A673 (cell line): ENCODE data around the gene SMCHD1. TPM values are rescaled to one million over a fixed set of nuclear protein-coding genes. Genes with fewer than 3 reads are reported as not detected.
"Not testable (repeated sequence)": the region's sequence is repeated elsewhere in the genome, so short reads cannot be mapped to it uniquely, and the experiment has no call there.

Experiments used
- BruUV-seq: library from RNA; stranded (reverse); fragments of 400-500 nt; replicated peaks from 2 replicates; lab custom pipeline; 2021; lab: Mats Ljungman, UMichigan
- CTCF ChIA-PET: fragments of 300-600 bp; sonication (Branson Sonifier 250); formaldehyde crosslinking; loops from one replicate; lab custom pipeline; 2022; ENCODE audit warnings: antibody characterized with exemption; lab: Charles Lee
- POLR2A ChIA-PET: fragments of 300-600 bp; sonication (Branson Sonifier 250); formaldehyde crosslinking; loops from one replicate; lab custom pipeline; 2022; ENCODE audit warnings: antibody characterized with exemption; ENCODE audit not compliant: low non-redundant PET; lab: Charles Lee
- DNase-seq: peaks from one replicate; pipeline ENCODE4 v3.0.0-alpha.2; 2015; ENCODE audit warnings: low spot score
- H3K27ac ChIP-seq: fragments of 200-600 bp; sonication (generic); 2 replicates; pipeline ENCODE4 v1.5.1; 2016; ENCODE audit warnings: mixed run types, low read depth, mild to moderate bottlenecking, mixed read lengths, antibody characterized with exemption, low read length; ENCODE audit not compliant: poor library complexity, severe bottlenecking
- H3K27me3 ChIP-seq: fragments of 200-600 bp; sonication (generic); replicated peaks from 2 replicates; pipeline ENCODE4 v1.6.1; 2017; ENCODE audit warnings: mixed run types, low read depth, mild to moderate bottlenecking, mixed read lengths, antibody characterized with exemption, low read length; ENCODE audit not compliant: insufficient read depth, poor library complexity
- H3K36me3 ChIP-seq: fragments of 200-600 bp; sonication (generic); 2 replicates; pipeline ENCODE4 v1.6.1; 2016; ENCODE audit warnings: mixed run types, mild to moderate bottlenecking, mixed read lengths, antibody characterized with exemption, low read length; ENCODE audit not compliant: insufficient read depth, poor library complexity, severe bottlenecking
- H3K4me1 ChIP-seq: fragments of 200-600 bp; sonication (generic); 2 replicates; pipeline ENCODE4 v1.6.1; 2017; ENCODE audit warnings: mixed run types, mild to moderate bottlenecking, mixed read lengths, antibody characterized with exemption, low read length; ENCODE audit not compliant: insufficient read depth, poor library complexity, severe bottlenecking
- H3K4me3 ChIP-seq: fragments of 200-600 bp; sonication (generic); 2 replicates; pipeline ENCODE4 v1.5.1; 2016; ENCODE audit warnings: low read depth, mixed run types, mild to moderate bottlenecking, mixed read lengths, low read length; ENCODE audit not compliant: poor library complexity, severe bottlenecking
- H3K9me3 ChIP-seq: fragments of 200-600 bp; sonication (generic); 2 replicates; pipeline ENCODE4 v1.6.1; 2016; ENCODE audit warnings: mixed run types, low read depth, mild to moderate bottlenecking, mixed read lengths, antibody characterized with exemption, low read length; ENCODE audit not compliant: poor library complexity, severe bottlenecking
- CTCF ChIP-seq: fragments of 300-800, 200-600 bp; sonication (generic); conservative IDR thresholded peaks from 2 replicates; pipeline ENCODE4 v1.5.1; 2017; ENCODE audit warnings: low read depth, mild to moderate bottlenecking, antibody characterized with exemption, low read length, moderate library complexity, mixed read lengths
- EZH2 ChIP-seq: fragments of 200-600 bp; sonication (generic); IDR thresholded peaks from 2 replicates; pipeline ENCODE4 v1.6.1; 2017; ENCODE audit warnings: borderline replicate concordance, low read depth, mild to moderate bottlenecking, mixed read lengths, antibody characterized with exemption, low read length; ENCODE audit not compliant: poor library complexity, severe bottlenecking
- intact Hi-C: fragments of 100-400 bp; cut with micrococcal nuclease; formaldehyde crosslinking; loops from one replicate; pipeline ENCODE4 v1.10.0; 2022; ENCODE audit not compliant: unreplicated experiment
- total RNA-seq: library from RNA; stranded (reverse); gene quantifications from 2 replicates; pipeline ENCODE4 v1.2.3, GENCODE V29; 2021

SMCHD1 gene
- total RNA-seq, 1 experiment from 2014 or later: 80.9 TPM

GRCh38 chr18:2736823-2737222, 81.3 kb downstream of the SMCHD1 start:
- ChIA-PET CTCF (no interaction called here), POLR2A (no interaction called here)
- DNase-seq: no peak
- Histone ChIP-seq H3K36me3 (peaks cover 61% of the 10 kb centered on the region), H3K27ac (no peak overlapping the region), H3K4me1 (no peaks in the 10 kb centered on the region), H3K9me3 (no peaks in the 10 kb centered on the region), H3K4me3 (no peak overlapping the region), H3K27me3 (no peaks in the 10 kb centered on the region)
- TF ChIP-seq EZH2 (no peak), CTCF (no peak)
- no TSS peak for BruUV-seq
- intact Hi-C loops: no loop called here

- BruUV-seq, POLR2A ChIA-PET: not testable (repeated sequence)
- H3K36me3 ChIP-seq: peaks cover 50% of the 10 kb centered on the region
Observed at GRCh38 chr18:2740082-2740481, 84.6 kb downstream of the SMCHD1 start.

GRCh38 chr18:2746274-2746673, 90.7 kb downstream of the SMCHD1 start:
- Histone ChIP-seq H3K27me3 (no peaks in the 10 kb centered on the region), H3K36me3 (peaks cover 67% of the 10 kb centered on the region), H3K4me1 (no peaks in the 10 kb centered on the region), H3K9me3 (no peaks in the 10 kb centered on the region), H3K27ac (no peak overlapping the region), H3K4me3 (no peak overlapping the region)
- TF ChIP-seq EZH2 (no peak), CTCF (no peak)
- intact Hi-C loops: no loop called here
- BruUV-seq: no TSS peak
- DNase-seq: no peak
- POLR2A ChIA-PET: no interaction called here
- CTCF ChIA-PET: no interaction called here

More at GRCh38 chr18:2740082-2740481, 84.6 kb downstream of the SMCHD1 start:
- H3K27ac ChIP-seq, H3K4me1 ChIP-seq, intact Hi-C loops, CTCF ChIA-PET, DNase-seq, H3K27me3 ChIP-seq, H3K4me3 ChIP-seq, H3K9me3 ChIP-seq: not testable (repeated sequence)

GRCh38 chr18:2758309-2758708, 102.8 kb downstream of the SMCHD1 start:
- H3K4me1 ChIP-seq: no peaks in the 10 kb centered on the region
- H3K4me3 ChIP-seq: no peak overlapping the region
- no TSS peak for BruUV-seq
- POLR2A ChIA-PET: no interaction called here
- CTCF ChIA-PET: no interaction called here
- peaks cover 53% of the 10 kb centered on the region for H3K36me3 ChIP-seq
- TF ChIP-seq EZH2 (no peak), CTCF (no peak)
- no peaks in the 10 kb centered on the region for H3K27me3 ChIP-seq
- H3K27ac ChIP-seq: no peak overlapping the region
- intact Hi-C loops: no loop called here
- no peaks in the 10 kb centered on the region for H3K9me3 ChIP-seq
- no peak for DNase-seq
